HCT116 (cell line): ENCODE results near the gene ESPNL. TPM values are rescaled to one million over a fixed set of nuclear protein-coding genes. Genes with fewer than 3 reads are reported as not detected.

Experiments
- ATAC-seq: fragments of 200-7000 bp; cut with Tn5 transposase; 2 replicates; pipeline ENCODE4 v1.9.1; 2020; ENCODE audit warnings: mild to moderate bottlenecking, moderate library complexity
- BruUV-seq: library from RNA; stranded (reverse); fragments of 400-500 nt; replicated peaks from 2 replicates; lab custom pipeline; 2021; lab: Mats Ljungman, UMichigan
- CTCF ChIA-PET: fragments of 300-600 bp; sonication (Branson Sonifier 250); formaldehyde crosslinking; loops from one replicate; lab custom pipeline; 2021; ENCODE audit warnings: antibody characterized with exemption; lab: Charles Lee
- POLR2A ChIA-PET: fragments of 300-600, 350-600 bp; sonication (Branson Sonifier 250); formaldehyde crosslinking; loops from one replicate; lab custom pipeline; 2021; ENCODE audit warnings: antibody characterized with exemption; lab: Charles Lee
- RAD21 ChIA-PET, 2 experiments: fragments of 300-600 bp; sonication (Branson Sonifier 250); formaldehyde crosslinking; loops; one replicate each; lab custom pipeline; 2023; ENCODE audit warnings: low total read pairs in 2 of 2; ENCODE audit not compliant: uncharacterized antibody in 2 of 2, unreplicated experiment in 2 of 2, low non-redundant PET in 1 of 2; lab: Charles Lee
- DNase-seq: peaks from one replicate; pipeline ENCODE4 v3.0.0-alpha.2; 2010; ENCODE audit warnings: low read depth, low spot score
- H2AFZ ChIP-seq: fragments of 200-600 bp; shearing (Covaris generic), sonication (generic); 2 replicates; pipeline ENCODE4 v1.6.1; 2017; ENCODE audit warnings: low read depth, mixed run types, mixed read lengths, antibody characterized with exemption, low read length; ENCODE audit not compliant: poor library complexity, severe bottlenecking
- H3K27ac ChIP-seq: 2 replicates; pipeline ENCODE4 v1.5.1; 2012; ENCODE audit warnings: low read depth, low read length
- H3K27me3 ChIP-seq: fragments of 200-600 bp; sonication (generic); 2 replicates; pipeline ENCODE4 v1.6.1; 2016; ENCODE audit warnings: mixed run types, low read length, mixed read lengths; ENCODE audit not compliant: insufficient read depth
- H3K36me3 ChIP-seq, 2 experiments: fragments of 200-500 bp in 1 of 2; fragments of 200-600 bp in 1 of 2; sonication (Bioruptor generic) in 1 of 2; sonication (generic) in 1 of 2; 2 replicates each; pipeline versions ENCODE4 v1.5.1 to v1.6.1; 2014 to 2016; ENCODE audit warnings: low read length in 2 of 2, inconsistent platforms in 1 of 2, mixed read lengths in 1 of 2, mixed run types in 1 of 2; ENCODE audit not compliant: insufficient read depth in 2 of 2, control insufficient read depth in 1 of 2
- H3K4me1 ChIP-seq, 2 experiments: fragments of 200-600 bp in 1 of 2; sonication (generic) in 1 of 2; 2 replicates each; pipeline versions ENCODE4 v1.5.1 to v1.6.1; 2012 to 2017; ENCODE audit warnings: low read length in 2 of 2, inconsistent platforms in 1 of 2, mild to moderate bottlenecking in 1 of 2, mixed read lengths in 1 of 2, mixed run types in 1 of 2, moderate library complexity in 1 of 2; ENCODE audit not compliant: insufficient read depth in 2 of 2, control insufficient read depth in 1 of 2
- H3K4me2 ChIP-seq: fragments of 200-600 bp; sonication (generic); 2 replicates; pipeline ENCODE4 v1.6.1; 2017; ENCODE audit warnings: mixed run types, low read length, mixed read lengths
- H3K4me3 ChIP-seq, 2 experiments: fragments of 200-600 bp in 1 of 2; sonication (generic) in 1 of 2; replicated peaks in 1 of 2; 2 replicates each; pipeline ENCODE4 v1.5.1; 2011 to 2016; ENCODE audit warnings: low read length in 2 of 2, control low read depth in 1 of 2, low read depth in 1 of 2, mild to moderate bottlenecking in 1 of 2, mixed read lengths in 1 of 2, mixed run types in 1 of 2
- H3K79me2 ChIP-seq: fragments of 200-600 bp; sonication (generic); 2 replicates; pipeline ENCODE4 v1.6.1; 2017; ENCODE audit warnings: mild to moderate bottlenecking, mixed run types, low read length, moderate library complexity, mixed read lengths; ENCODE audit not compliant: insufficient read depth
- H3K9ac ChIP-seq: fragments of 200-600 bp; sonication (generic); 2 replicates; pipeline ENCODE4 v1.6.1; 2016; ENCODE audit warnings: low read length, mixed read lengths
- H3K9me2 ChIP-seq: fragments of 200-600 bp; sonication (generic), shearing (Covaris generic); 2 replicates; pipeline ENCODE4 v1.6.1; 2017; ENCODE audit warnings: mixed run types, mild to moderate bottlenecking, moderate library complexity; ENCODE audit not compliant: insufficient read depth
- H3K9me3 ChIP-seq, 2 experiments: fragments of 200-500 bp in 1 of 2; fragments of 200-600 bp in 1 of 2; sonication (Bioruptor generic) in 1 of 2; sonication (generic) in 1 of 2; 2 replicates each; pipeline ENCODE4 v1.6.1; 2014 to 2017; ENCODE audit warnings: low read length in 2 of 2, mixed read lengths in 2 of 2, inconsistent platforms in 1 of 2, low read depth in 1 of 2, mild to moderate bottlenecking in 1 of 2, mixed run types in 1 of 2, moderate library complexity in 1 of 2; ENCODE audit not compliant: control insufficient read depth in 1 of 2, insufficient read depth in 1 of 2
- H4K20me1 ChIP-seq: fragments of 200-600 bp; sonication (generic), shearing (Covaris generic); 2 replicates; pipeline ENCODE4 v1.6.1; 2017; ENCODE audit warnings: mixed run types, mild to moderate bottlenecking, moderate library complexity; ENCODE audit not compliant: insufficient read depth
- CBX3 ChIP-seq: IDR thresholded peaks from 2 replicates; pipeline ENCODE4 v1.6.1; 2012; ENCODE audit warnings: low read depth
- CEBPB ChIP-seq: IDR thresholded peaks from 2 replicates; pipeline ENCODE4 v1.6.1; 2012; ENCODE audit warnings: low read depth
- CTCF ChIP-seq, 3 experiments: fragments of 200-600 bp in 1 of 3; sonication (generic) in 1 of 3; IDR thresholded peaks in 2 of 3; conservative IDR thresholded peaks in 1 of 3; 2 replicates each; pipeline ENCODE4 v1.5.1; 2012 to 2017; ENCODE audit warnings: low read depth in 2 of 3, low read length in 2 of 3, antibody characterized with exemption in 1 of 3, borderline replicate concordance in 1 of 3, control low read depth in 1 of 3, mild to moderate bottlenecking in 1 of 3, mixed read lengths in 1 of 3, mixed run types in 1 of 3, moderate library complexity in 1 of 3; ENCODE audit not compliant: insufficient read depth in 1 of 3
- ELF1 ChIP-seq: IDR thresholded peaks from 2 replicates; pipeline ENCODE4 v1.6.1; 2012; ENCODE audit warnings: low read depth, borderline replicate concordance
- POLR2AphosphoS5 ChIP-seq: IDR thresholded peaks from 2 replicates; pipeline ENCODE4 v1.6.1; 2011; ENCODE audit warnings: mild to moderate bottlenecking, low read depth, low read length, moderate library complexity
- SIN3A ChIP-seq: IDR thresholded peaks from 2 replicates; pipeline ENCODE4 v1.6.1; 2012; ENCODE audit warnings: low read depth
- SP1 ChIP-seq: IDR thresholded peaks from 2 replicates; pipeline ENCODE4 v1.6.1; 2012; ENCODE audit warnings: low read depth
- TCF7L2 ChIP-seq: IDR thresholded peaks from 2 replicates; pipeline ENCODE4 v1.7.0; 2011; ENCODE audit warnings: borderline replicate concordance, inconsistent platforms; ENCODE audit not compliant: insufficient read depth, insufficient read length; ENCODE audit errors: extremely low read depth
- YY1 ChIP-seq: IDR thresholded peaks from 2 replicates; pipeline ENCODE4 v1.6.1; 2011; ENCODE audit warnings: low read length, low read depth, moderate library complexity, mild to moderate bottlenecking; ENCODE audit not compliant: insufficient replicate concordance; ENCODE audit errors: extremely low read depth
- ZBTB33 ChIP-seq: IDR thresholded peaks from 2 replicates; pipeline ENCODE4 v1.6.1; 2011; ENCODE audit warnings: mild to moderate bottlenecking, low read length, moderate library complexity; ENCODE audit not compliant: insufficient replicate concordance; ENCODE audit errors: extremely low read depth
- ZFX ChIP-seq: fragments of 450-650 bp; IDR thresholded peaks from 2 replicates; pipeline ENCODE4 v1.6.1; 2017
- ZNF274 ChIP-seq: fragments of 200-500 bp; sonication (Bioruptor generic); IDR thresholded peaks from 2 replicates; pipeline ENCODE4 v1.6.1; 2014; ENCODE audit warnings: mild to moderate bottlenecking, low read depth, low read length, inconsistent platforms
- intact Hi-C: fragments of 100-400 bp; cut with micrococcal nuclease; formaldehyde crosslinking; loops from 2 replicates; pipeline ENCODE4 v1.10.0; 2022
- total RNA-seq: library from RNA; stranded (reverse); gene quantifications from one replicate; pipeline ENCODE4 v1.2.1, GENCODE V29; 2021; ENCODE audit not compliant: unreplicated experiment

The ESPNL gene
- total RNA-seq, 1 experiment from 2014 or later: 0.22 TPM

GRCh38 chr2:238157506-238158017 lies 57.4 kb downstream of the ESPNL start:
- ChIA-PET CTCF (no interaction called here), POLR2A (no interaction called here), RAD21 (no interaction called here)
- H3K27ac ChIP-seq: no peak overlapping the region
- intact Hi-C loops: no loop called here
- ATAC-seq: no peak
- H3K79me2 ChIP-seq: no peaks in the 10 kb centered on the region
- peaks cover 4 to 12% of the 10 kb centered on the region in 2 experiments; a peak in 3 of 4 replicates for H3K4me1 ChIP-seq
- H4K20me1 ChIP-seq: no peaks in the 10 kb centered on the region
- H3K4me3 ChIP-seq: no peak overlapping the region
- TF ChIP-seq POLR2AphosphoS5: no peak
- TF ChIP-seq ZBTB33: no peak
- TF ChIP-seq YY1: no peak
- TF ChIP-seq ZFX: no peak
- TF ChIP-seq SIN3A: no peak
- no peak for TF ChIP-seq CEBPB
- no peak for TF ChIP-seq SP1
- no peak for TF ChIP-seq CTCF (IDR thresholded peaks at IDR 0.05 in 2 of 3, conservative IDR thresholded peaks at IDR 0.05 in 1 of 3; ENCODE audit: borderline replicate concordance in 1 of 3, insufficient read depth in 1 of 3, low read depth in 2 of 3, low read length in 2 of 3)
- TF ChIP-seq ZNF274: no peak
- TF ChIP-seq ELF1: no peak
- no peak for TF ChIP-seq CBX3
- no peak for TF ChIP-seq TCF7L2
- H3K27me3 ChIP-seq: no peaks in the 10 kb centered on the region
- H3K36me3 ChIP-seq: no peaks in the 10 kb centered on the region
- H3K4me2 ChIP-seq: no peak overlapping the region
- no peak overlapping the region for H2AFZ ChIP-seq
- BruUV-seq: no TSS peak
- no peak overlapping the region for H3K9ac ChIP-seq
- no peak for DNase-seq
- H3K9me2 ChIP-seq: no peaks in the 10 kb centered on the region
- no peaks in the 10 kb centered on the region for H3K9me3 ChIP-seq
